HCT116 (cell line): ENCODE data around the gene SGMS1. TPM values are rescaled to one million over a fixed set of nuclear protein-coding genes. Genes with fewer than 3 reads are reported as not detected.

Source experiments
- ATAC-seq: fragments of 200-7000 bp; cut with Tn5 transposase; 2 replicates; pipeline ENCODE4 v1.9.1; 2020; ENCODE audit warnings: mild to moderate bottlenecking, moderate library complexity
- BruUV-seq: library from RNA; stranded (reverse); fragments of 400-500 nt; replicated peaks from 2 replicates; lab custom pipeline; 2021; lab: Mats Ljungman, UMichigan
- CTCF ChIA-PET: fragments of 300-600 bp; sonication (Branson Sonifier 250); formaldehyde crosslinking; loops from one replicate; lab custom pipeline; 2021; ENCODE audit warnings: antibody characterized with exemption; lab: Charles Lee
- POLR2A ChIA-PET: fragments of 300-600, 350-600 bp; sonication (Branson Sonifier 250); formaldehyde crosslinking; loops from one replicate; lab custom pipeline; 2021; ENCODE audit warnings: antibody characterized with exemption; lab: Charles Lee
- RAD21 ChIA-PET, 2 experiments: fragments of 300-600 bp; sonication (Branson Sonifier 250); formaldehyde crosslinking; loops; one replicate each; lab custom pipeline; 2023; ENCODE audit warnings: low total read pairs in 2 of 2; ENCODE audit not compliant: uncharacterized antibody in 2 of 2, unreplicated experiment in 2 of 2, low non-redundant PET in 1 of 2; lab: Charles Lee
- DNase-seq: peaks from one replicate; pipeline ENCODE4 v3.0.0-alpha.2; 2010; ENCODE audit warnings: low read depth, low spot score
- H2AFZ ChIP-seq: fragments of 200-600 bp; shearing (Covaris generic), sonication (generic); 2 replicates; pipeline ENCODE4 v1.6.1; 2017; ENCODE audit warnings: low read depth, mixed run types, mixed read lengths, antibody characterized with exemption, low read length; ENCODE audit not compliant: poor library complexity, severe bottlenecking
- H3K27ac ChIP-seq: 2 replicates; pipeline ENCODE4 v1.5.1; 2012; ENCODE audit warnings: low read depth, low read length
- H3K27me3 ChIP-seq: fragments of 200-600 bp; sonication (generic); 2 replicates; pipeline ENCODE4 v1.6.1; 2016; ENCODE audit warnings: mixed run types, low read length, mixed read lengths; ENCODE audit not compliant: insufficient read depth
- H3K36me3 ChIP-seq, 2 experiments: fragments of 200-500 bp in 1 of 2; fragments of 200-600 bp in 1 of 2; sonication (Bioruptor generic) in 1 of 2; sonication (generic) in 1 of 2; 2 replicates each; pipeline versions ENCODE4 v1.5.1 to v1.6.1; 2014 to 2016; ENCODE audit warnings: low read length in 2 of 2, inconsistent platforms in 1 of 2, mixed read lengths in 1 of 2, mixed run types in 1 of 2; ENCODE audit not compliant: insufficient read depth in 2 of 2, control insufficient read depth in 1 of 2
- H3K4me1 ChIP-seq, 2 experiments: fragments of 200-600 bp in 1 of 2; sonication (generic) in 1 of 2; 2 replicates each; pipeline versions ENCODE4 v1.5.1 to v1.6.1; 2012 to 2017; ENCODE audit warnings: low read length in 2 of 2, inconsistent platforms in 1 of 2, mild to moderate bottlenecking in 1 of 2, mixed read lengths in 1 of 2, mixed run types in 1 of 2, moderate library complexity in 1 of 2; ENCODE audit not compliant: insufficient read depth in 2 of 2, control insufficient read depth in 1 of 2
- H3K4me2 ChIP-seq: fragments of 200-600 bp; sonication (generic); 2 replicates; pipeline ENCODE4 v1.6.1; 2017; ENCODE audit warnings: mixed run types, low read length, mixed read lengths
- H3K4me3 ChIP-seq, 2 experiments: fragments of 200-600 bp in 1 of 2; sonication (generic) in 1 of 2; replicated peaks in 1 of 2; 2 replicates each; pipeline ENCODE4 v1.5.1; 2011 to 2016; ENCODE audit warnings: low read length in 2 of 2, control low read depth in 1 of 2, low read depth in 1 of 2, mild to moderate bottlenecking in 1 of 2, mixed read lengths in 1 of 2, mixed run types in 1 of 2
- H3K79me2 ChIP-seq: fragments of 200-600 bp; sonication (generic); 2 replicates; pipeline ENCODE4 v1.6.1; 2017; ENCODE audit warnings: mild to moderate bottlenecking, mixed run types, low read length, moderate library complexity, mixed read lengths; ENCODE audit not compliant: insufficient read depth
- H3K9ac ChIP-seq: fragments of 200-600 bp; sonication (generic); 2 replicates; pipeline ENCODE4 v1.6.1; 2016; ENCODE audit warnings: low read length, mixed read lengths
- H3K9me2 ChIP-seq: fragments of 200-600 bp; sonication (generic), shearing (Covaris generic); 2 replicates; pipeline ENCODE4 v1.6.1; 2017; ENCODE audit warnings: mixed run types, mild to moderate bottlenecking, moderate library complexity; ENCODE audit not compliant: insufficient read depth
- H3K9me3 ChIP-seq, 2 experiments: fragments of 200-500 bp in 1 of 2; fragments of 200-600 bp in 1 of 2; sonication (Bioruptor generic) in 1 of 2; sonication (generic) in 1 of 2; 2 replicates each; pipeline ENCODE4 v1.6.1; 2014 to 2017; ENCODE audit warnings: low read length in 2 of 2, mixed read lengths in 2 of 2, inconsistent platforms in 1 of 2, low read depth in 1 of 2, mild to moderate bottlenecking in 1 of 2, mixed run types in 1 of 2, moderate library complexity in 1 of 2; ENCODE audit not compliant: control insufficient read depth in 1 of 2, insufficient read depth in 1 of 2
- H4K20me1 ChIP-seq: fragments of 200-600 bp; sonication (generic), shearing (Covaris generic); 2 replicates; pipeline ENCODE4 v1.6.1; 2017; ENCODE audit warnings: mixed run types, mild to moderate bottlenecking, moderate library complexity; ENCODE audit not compliant: insufficient read depth
- FOSL1 ChIP-seq: IDR thresholded peaks from 2 replicates; pipeline ENCODE4 v1.6.1; 2012; ENCODE audit warnings: low read depth
- SIN3A ChIP-seq: IDR thresholded peaks from 2 replicates; pipeline ENCODE4 v1.6.1; 2012; ENCODE audit warnings: low read depth
- intact Hi-C: fragments of 100-400 bp; cut with micrococcal nuclease; formaldehyde crosslinking; loops from 2 replicates; pipeline ENCODE4 v1.10.0; 2022
- total RNA-seq: library from RNA; stranded (reverse); gene quantifications from one replicate; pipeline ENCODE4 v1.2.1, GENCODE V29; 2021; ENCODE audit not compliant: unreplicated experiment
- TF ChIP-seq, protein P1 (sequence below): IDR thresholded peaks from 2 replicates; pipeline ENCODE4 v1.6.1; 2012

Gene SGMS1
- total RNA-seq, 1 experiment from 2014 or later = 29.1 TPM

DNA sequence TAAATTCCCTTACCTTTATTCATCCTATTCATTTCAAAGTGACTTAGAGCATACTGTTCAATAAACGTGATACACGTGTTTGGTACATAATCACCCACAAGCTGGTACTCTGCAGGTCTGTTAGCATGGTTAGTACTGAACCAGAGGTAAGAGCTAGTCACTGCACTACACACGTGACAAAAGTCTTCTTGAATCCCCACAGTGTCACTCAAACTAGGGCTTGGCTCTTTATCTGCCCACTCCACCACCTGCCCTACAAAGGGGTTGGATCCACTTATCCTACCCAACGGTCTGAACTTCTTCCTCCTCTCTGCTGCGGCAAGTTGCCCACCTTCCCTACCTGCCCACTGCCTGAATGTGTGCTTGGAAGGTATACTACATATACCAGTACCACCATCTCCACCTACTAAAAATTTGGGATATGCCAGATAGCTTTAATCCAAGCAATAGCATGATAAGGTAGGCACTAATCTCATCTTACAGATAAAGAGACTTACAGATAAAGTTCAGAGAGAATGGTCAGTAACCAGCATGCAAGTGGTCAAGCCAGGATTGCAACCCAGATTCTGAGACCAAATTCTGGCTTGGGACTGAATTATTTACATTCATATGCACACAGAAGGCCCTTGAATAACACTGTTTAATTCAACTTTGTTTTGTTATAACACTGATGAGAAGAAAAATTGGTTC lies 92.2 kb downstream of the SGMS1 start:
- no peak overlapping the region for H3K4me3 ChIP-seq
- no peak overlapping the region for H2AFZ ChIP-seq
- TF ChIP-seq SIN3A = no peak
- TF ChIP-seq, protein P1, sequence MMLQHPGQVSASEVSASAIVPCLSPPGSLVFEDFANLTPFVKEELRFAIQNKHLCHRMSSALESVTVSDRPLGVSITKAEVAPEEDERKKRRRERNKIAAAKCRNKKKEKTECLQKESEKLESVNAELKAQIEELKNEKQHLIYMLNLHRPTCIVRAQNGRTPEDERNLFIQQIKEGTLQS = no peak
- H3K79me2 ChIP-seq = no peaks in the 10 kb centered on the region; the same call in 1 of the 2 replicates
- H3K36me3 ChIP-seq = no peaks in the 10 kb centered on the region
- CTCF ChIA-PET = no interaction called here
- RAD21 ChIA-PET = no interaction called here
- H3K4me2 ChIP-seq = no peak overlapping the region
- intact Hi-C loops = no loop called here
- H3K9me3 ChIP-seq = no peaks in the 10 kb centered on the region
- no peaks in the 10 kb centered on the region for H3K27me3 ChIP-seq
- DNase-seq (no peak), ATAC-seq (no peak)
- BruUV-seq = no TSS peak
- H4K20me1 ChIP-seq = no peaks in the 10 kb centered on the region
- H3K4me1 ChIP-seq = peaks cover 2 to 19% of the 10 kb centered on the region in 2 experiments; a peak in 2 of 4 replicates
- H3K9me2 ChIP-seq = no peaks in the 10 kb centered on the region
- no peak overlapping the region for H3K27ac ChIP-seq
- no peak overlapping the region for H3K9ac ChIP-seq
- POLR2A ChIA-PET = no interaction called here

DNA sequence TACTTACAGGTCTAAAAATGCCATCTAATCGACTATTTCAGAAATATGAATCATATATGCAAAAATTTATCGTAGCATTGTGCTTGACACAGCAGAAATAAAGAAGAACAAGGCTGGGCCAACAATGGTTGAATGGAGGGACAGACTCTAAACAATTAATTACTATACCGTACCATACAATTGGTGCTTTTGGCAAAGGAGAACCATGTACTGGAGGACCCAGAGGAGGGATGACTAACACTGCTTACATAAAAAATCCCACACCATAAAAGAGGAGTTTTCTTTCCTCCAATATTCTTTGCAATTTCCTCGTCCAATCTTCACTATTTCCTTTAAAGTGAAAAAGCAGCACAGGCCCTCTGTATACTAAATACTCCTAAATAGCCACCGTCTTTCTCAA lies 94.1 kb downstream of the SGMS1 start:
- RAD21 ChIA-PET = no interaction called here
- ATAC-seq (no peak), DNase-seq (no peak)
- CTCF ChIA-PET = no interaction called here
- BruUV-seq = no TSS peak
- Histone ChIP-seq H3K36me3 (no peaks in the 10 kb centered on the region), H3K9ac (no peak overlapping the region), H3K27me3 (no peaks in the 10 kb centered on the region), H3K9me3 (no peaks in the 10 kb centered on the region), H3K4me1 (peaks cover 0 to 5% of the 10 kb centered on the region in 2 experiments; a peak in 2 of 4 replicates), H3K4me3 (no peak overlapping the region), H3K27ac (no peak overlapping the region), H2AFZ (no peak overlapping the region), H3K79me2 (no peaks in the 10 kb centered on the region; the same call in 1 of the 2 replicates), H3K4me2 (no peak overlapping the region), H4K20me1 (no peaks in the 10 kb centered on the region), H3K9me2 (no peaks in the 10 kb centered on the region)
- intact Hi-C loops = no loop called here
- TF ChIP-seq FOSL1 = no peak
- POLR2A ChIA-PET = no interaction called here
